ENCODE results near the gene ISG15.

The ISG15 gene

GRCh38 chr1:1046767-1047166, 33.5 kb downstream of the ISG15 start:
- Histone ChIP-seq H3K79me2 (ENCODE audit: insufficient read depth, low read length) (no peaks in the 10 kb centered on the region), H3F3A (ENCODE audit: low read depth) (no peaks in the 10 kb centered on the region), H3K4me1 (ENCODE audit: insufficient read depth, low read length, poor library complexity, severe bottlenecking) (no peaks in the 10 kb centered on the region), H3K9ac (ENCODE audit: low read depth, low read length, poor library complexity, severe bottlenecking) (no peak overlapping the region), H3K27me3 (ENCODE audit: insufficient read depth, low read length, poor library complexity, severe bottlenecking) (no peaks in the 10 kb centered on the region), H3K9me3 (ENCODE audit: insufficient read depth, low read depth, low read length) (no peaks in the 10 kb centered on the region), H2AFZ (ENCODE audit: low read length) (no peak overlapping the region), H3K4me3 (ENCODE audit: low read length, poor library complexity, severe bottlenecking) (no peak overlapping the region), H3K36me3 (ENCODE audit: insufficient read depth, low read length) (no peaks in the 10 kb centered on the region), H4K20me1 (ENCODE audit: insufficient read depth, low read length, poor library complexity, severe bottlenecking) (no peaks in the 10 kb centered on the region), H3K4me2 (ENCODE audit: low read depth, low read length, poor library complexity, severe bottlenecking) (no peak overlapping the region), H3K9me2 (replicated peaks; ENCODE audit: low read depth, low read length) (no peaks in the 10 kb centered on the region)
- TF ChIP-seq EZH2phosphoT487 (IDR thresholded peaks at IDR 0.05; ENCODE audit: borderline replicate concordance): no peak
- no peak for TF ChIP-seq CTCF (conservative IDR thresholded peaks at IDR 0.05; ENCODE audit: low read length)

- H4K20me1 ChIP-seq (ENCODE audit: insufficient read depth, low read length, poor library complexity, severe bottlenecking): no peaks in the 10 kb centered on the region
- H3K79me2 ChIP-seq (ENCODE audit: insufficient read depth, low read length): no peaks in the 10 kb centered on the region
- H3K4me2 ChIP-seq (ENCODE audit: low read depth, low read length, poor library complexity, severe bottlenecking): no peak overlapping the region
- H3K36me3 ChIP-seq (ENCODE audit: insufficient read depth, low read length): no peaks in the 10 kb centered on the region
- no peak overlapping the region for H3K9ac ChIP-seq (ENCODE audit: low read depth, low read length, poor library complexity, severe bottlenecking)
- H3K9me3 ChIP-seq (ENCODE audit: insufficient read depth, low read depth, low read length): no peaks in the 10 kb centered on the region
- H3K27me3 ChIP-seq (ENCODE audit: insufficient read depth, low read length, poor library complexity, severe bottlenecking): no peaks in the 10 kb centered on the region
- H3K9me2 ChIP-seq (replicated peaks; ENCODE audit: low read depth, low read length): no peaks in the 10 kb centered on the region
- H2AFZ ChIP-seq (ENCODE audit: low read length): no peak overlapping the region
- H3F3A ChIP-seq (ENCODE audit: low read depth): no peaks in the 10 kb centered on the region
- no peak overlapping the region for H3K4me3 ChIP-seq (ENCODE audit: low read length, poor library complexity, severe bottlenecking)
- H3K4me1 ChIP-seq (ENCODE audit: insufficient read depth, low read length, poor library complexity, severe bottlenecking): no peaks in the 10 kb centered on the region
- TF ChIP-seq CTCF (conservative IDR thresholded peaks at IDR 0.05; ENCODE audit: low read length): no peak
- no peak for TF ChIP-seq EZH2phosphoT487 (IDR thresholded peaks at IDR 0.05; ENCODE audit: borderline replicate concordance)
These were observed 34.1 kb downstream of the ISG15 start for GRCh38 chr1:1047407-1047806.

- no peak overlapping the region for H3K4me2 ChIP-seq (ENCODE audit: low read depth, low read length, poor library complexity, severe bottlenecking)
- no peak overlapping the region for H3K4me3 ChIP-seq (ENCODE audit: low read length, poor library complexity, severe bottlenecking)
- no peaks in the 10 kb centered on the region for H3F3A ChIP-seq (ENCODE audit: low read depth)
- no peaks in the 10 kb centered on the region for H3K9me3 ChIP-seq (ENCODE audit: insufficient read depth, low read depth, low read length)
- no peaks in the 10 kb centered on the region for H3K27me3 ChIP-seq (ENCODE audit: insufficient read depth, low read length, poor library complexity, severe bottlenecking)
- H3K36me3 ChIP-seq (ENCODE audit: insufficient read depth, low read length): no peaks in the 10 kb centered on the region
- H2AFZ ChIP-seq (ENCODE audit: low read length): no peak overlapping the region
- H4K20me1 ChIP-seq (ENCODE audit: insufficient read depth, low read length, poor library complexity, severe bottlenecking): no peaks in the 10 kb centered on the region
- no peaks in the 10 kb centered on the region for H3K4me1 ChIP-seq (ENCODE audit: insufficient read depth, low read length, poor library complexity, severe bottlenecking)
- H3K79me2 ChIP-seq (ENCODE audit: insufficient read depth, low read length): no peaks in the 10 kb centered on the region
- H3K9ac ChIP-seq (ENCODE audit: low read depth, low read length, poor library complexity, severe bottlenecking): no peak overlapping the region
- TF ChIP-seq CTCF (conservative IDR thresholded peaks at IDR 0.05; ENCODE audit: low read length) (no peak), EZH2phosphoT487 (IDR thresholded peaks at IDR 0.05; ENCODE audit: borderline replicate concordance) (no peak)
- H3K9me2 ChIP-seq (replicated peaks; ENCODE audit: low read depth, low read length): no peaks in the 10 kb centered on the region
These were observed 34.7 kb downstream of the ISG15 start for GRCh38 chr1:1047963-1048362.

Data from Loucy (cell line).